HepG2 (cell line): ENCODE measurements around the gene RPLP2. TPM values are rescaled to one million over a fixed set of nuclear protein-coding genes. Genes with fewer than 3 reads are reported as not detected.

ENCODE experiments used
- FOXC1 ChIP-seq: sonication (generic); formaldehyde crosslinking; IDR thresholded peaks from 2 replicates; pipeline ENCODE4 v1.8.0; 2022; ENCODE audit warnings: mild to moderate bottlenecking, missing genetic modification reagents, borderline replicate concordance
- JUN ChIP-seq: sonication (generic); formaldehyde crosslinking; IDR thresholded peaks from 2 replicates; pipeline ENCODE4 v1.4.0; 2020; ENCODE audit warnings: mild to moderate bottlenecking, missing genetic modification reagents
- KDM4B ChIP-seq: sonication (generic); formaldehyde crosslinking; IDR thresholded peaks from 2 replicates; pipeline ENCODE4 v1.4.0; 2020; ENCODE audit warnings: missing genetic modification reagents
- KDM5A ChIP-seq: fragments of 200-600 bp; sonication (generic); IDR thresholded peaks from 2 replicates; pipeline ENCODE4 v1.7.0; 2018; ENCODE audit warnings: antibody characterized with exemption, mild to moderate bottlenecking, low read length, borderline replicate concordance
- MAZ ChIP-seq, 2 experiments: sonication (generic) in 1 of 2; formaldehyde crosslinking in 1 of 2; IDR thresholded peaks; 2 replicates each; pipeline versions ENCODE4 v1.5.0 to v1.6.1; 2012 to 2020; ENCODE audit warnings: low read depth in 2 of 2, mild to moderate bottlenecking in 2 of 2, borderline replicate concordance in 1 of 2, improper control_type of control experiment in 1 of 2, low read length in 1 of 2, missing genetic modification reagents in 1 of 2, moderate library complexity in 1 of 2
- MTF1 ChIP-seq: sonication (generic); formaldehyde crosslinking; IDR thresholded peaks from 2 replicates; pipeline ENCODE4 v1.5.0; 2020; ENCODE audit warnings: missing genetic modification reagents
- NCOA5 ChIP-seq: sonication (generic); formaldehyde crosslinking; IDR thresholded peaks from 2 replicates; pipeline ENCODE4 v1.4.0; 2020; ENCODE audit warnings: missing genetic modification reagents
- TOPORS ChIP-seq: sonication (generic); formaldehyde crosslinking; IDR thresholded peaks from 2 replicates; pipeline ENCODE4 v1.8.0; 2023; ENCODE audit warnings: mild to moderate bottlenecking, missing genetic modification reagents
- ZFP1 ChIP-seq: IDR thresholded peaks from 2 replicates; pipeline ENCODE4 v1.6.1; 2016
- ZFP82 ChIP-seq: sonication (generic); formaldehyde crosslinking; IDR thresholded peaks from 2 replicates; pipeline ENCODE4 v1.5.1; 2020; ENCODE audit warnings: mild to moderate bottlenecking, missing genetic modification reagents, borderline replicate concordance
- ZFX ChIP-seq: sonication (generic); formaldehyde crosslinking; IDR thresholded peaks from 2 replicates; pipeline ENCODE4 v1.4.0; 2020; ENCODE audit warnings: mild to moderate bottlenecking, low read depth, missing genetic modification reagents, moderate library complexity
- ZNF574 ChIP-seq: sonication (generic); formaldehyde crosslinking; IDR thresholded peaks from 2 replicates; pipeline ENCODE4 v1.4.0; 2020; ENCODE audit warnings: missing genetic modification reagents
- ZNF773 ChIP-seq: sonication (generic); formaldehyde crosslinking; IDR thresholded peaks from 2 replicates; pipeline ENCODE4 v1.4.0; 2020; ENCODE audit warnings: missing genetic modification reagents, borderline replicate concordance
- ZSCAN29 ChIP-seq: sonication (generic); formaldehyde crosslinking; conservative IDR thresholded peaks from 2 replicates; pipeline ENCODE4 v1.4.0; 2020; ENCODE audit warnings: mild to moderate bottlenecking, missing genetic modification reagents
- polyA plus RNA-seq, 8 experiments: library from polyadenylated mRNA; depleted of rRNA in 3 of 8; stranded (reverse) in 7 of 8; unstranded in 1 of 8; fragments of >200 nt; fragmentation: Illumina TruSeq in 4 of 8; extraction: Trizol in 4 of 8; gene quantifications; 2 replicates each; pipeline versions ENCODE4 v1.2.1 to v1.2.3, GENCODE V29; 2011 to 2016; ENCODE audit warnings: low read depth in 4 of 8, missing spikeins in 1 of 8, mixed read lengths in 1 of 8; ENCODE audit not compliant: insufficient read depth in 1 of 8
- total RNA-seq, 5 experiments: library from RNA; depleted of rRNA; stranded (reverse); fragments of >200 nt; fragmentation: Illumina TruSeq; extraction: Trizol; gene quantifications; 2 replicates each; pipeline ENCODE4 v1.2.3, GENCODE V29; 2016; ENCODE audit warnings: low read depth in 1 of 5
- TF ChIP-seq, protein P1 (sequence below): sonication (generic); formaldehyde crosslinking; IDR thresholded peaks from 2 replicates; pipeline ENCODE4 v1.5.0; 2020; ENCODE audit warnings: mild to moderate bottlenecking, missing genetic modification reagents
- TF ChIP-seq, protein P2 (sequence below): IDR thresholded peaks from 2 replicates; pipeline ENCODE4 v1.6.1; 2012; ENCODE audit warnings: inconsistent platforms
- TF ChIP-seq, protein P3 (sequence below): sonication (generic); formaldehyde crosslinking; IDR thresholded peaks from 2 replicates; pipeline ENCODE4 v1.4.0; 2020; ENCODE audit warnings: missing genetic modification reagents, borderline replicate concordance
- TF ChIP-seq, protein P4 (sequence below): IDR thresholded peaks from 2 replicates; pipeline ENCODE4 v1.6.1; 2018; ENCODE audit warnings: missing genetic modification reagents, mild to moderate bottlenecking, missing compliant biosample characterization

The RPLP2 gene
- total and polyA plus RNA-seq, 2 of the 13 experiments (the other 11 are each of a cell fraction or from before 2014, with no cell fraction given) = 978 to 2,106 TPM

DNA sequence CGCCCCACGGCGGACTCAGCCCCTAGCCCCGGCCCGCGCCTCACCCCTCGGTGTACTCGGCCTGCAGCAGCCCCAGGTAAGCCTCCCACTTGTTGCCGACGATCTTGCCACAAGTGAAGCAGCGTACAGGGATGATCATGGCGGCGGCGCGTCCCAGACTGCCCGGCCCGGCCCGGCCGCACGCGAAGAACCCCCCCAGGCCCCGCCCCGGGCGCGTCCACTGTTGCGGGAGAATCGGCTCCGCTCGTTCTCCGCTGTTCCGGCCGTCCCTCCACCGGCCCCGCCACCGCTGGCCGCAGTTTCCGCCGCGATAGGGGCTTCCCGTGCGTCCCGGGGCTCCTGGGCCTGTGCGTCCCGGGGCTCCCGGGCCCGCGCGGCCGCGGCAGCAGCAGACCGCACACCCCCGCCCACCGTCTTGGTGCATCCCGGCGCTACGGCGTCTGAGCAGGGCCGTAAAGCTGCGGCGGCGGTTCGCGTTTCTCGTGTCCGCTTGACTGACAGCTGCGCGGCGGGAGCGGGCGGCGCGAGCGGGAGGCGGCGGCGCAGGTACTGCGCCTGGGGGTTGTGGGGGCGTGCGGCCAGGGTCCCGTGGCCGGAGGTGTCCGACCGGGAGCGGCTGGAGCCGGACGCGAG lies 32.7 kb downstream of the RPLP2 start, which contains the start of the genes POLR2L and TSPAN4 (continued):
- TF ChIP-seq, protein P1, sequence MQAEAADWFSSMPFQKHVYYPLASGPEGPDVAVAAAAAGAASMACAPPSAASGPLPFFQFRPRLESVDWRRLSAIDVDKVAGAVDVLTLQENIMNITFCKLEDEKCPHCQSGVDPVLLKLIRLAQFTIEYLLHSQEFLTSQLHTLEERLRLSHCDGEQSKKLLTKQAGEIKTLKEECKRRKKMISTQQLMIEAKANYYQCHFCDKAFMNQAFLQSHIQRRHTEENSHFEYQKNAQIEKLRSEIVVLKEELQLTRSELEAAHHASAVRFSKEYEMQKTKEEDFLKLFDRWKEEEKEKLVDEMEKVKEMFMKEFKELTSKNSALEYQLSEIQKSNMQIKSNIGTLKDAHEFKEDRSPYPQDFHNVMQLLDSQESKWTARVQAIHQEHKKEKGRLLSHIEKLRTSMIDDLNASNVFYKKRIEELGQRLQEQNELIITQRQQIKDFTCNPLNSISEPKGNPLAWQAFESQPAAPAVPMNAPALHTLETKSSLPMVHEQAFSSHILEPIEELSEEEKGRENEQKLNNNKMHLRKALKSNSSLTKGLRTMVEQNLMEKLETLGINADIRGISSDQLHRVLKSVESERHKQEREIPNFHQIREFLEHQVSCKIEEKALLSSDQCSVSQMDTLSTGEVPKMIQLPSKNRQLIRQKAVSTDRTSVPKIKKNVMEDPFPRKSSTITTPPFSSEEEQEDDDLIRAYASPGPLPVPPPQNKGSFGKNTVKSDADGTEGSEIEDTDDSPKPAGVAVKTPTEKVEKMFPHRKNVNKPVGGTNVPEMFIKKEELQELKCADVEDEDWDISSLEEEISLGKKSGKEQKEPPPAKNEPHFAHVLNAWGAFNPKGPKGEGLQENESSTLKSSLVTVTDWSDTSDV = no peak
- TF ChIP-seq ZFP1 (CRISPR knock-in tag) (no peak), MAZ (IDR thresholded peaks at IDR 0.05; ENCODE audit: borderline replicate concordance, low read depth, low read length) (0 out of 2 replicates have a peak, but pooled peaks have one; percentile 49), MAZ (CRISPR knock-in tag; IDR thresholded peaks at IDR 0.05; ENCODE audit: low read depth) (peak; percentile 79), KDM4B (CRISPR knock-in tag) (no peak), TOPORS (CRISPR knock-in tag) (peak; percentile 87), NCOA5 (no peak), ZNF574 (peak; percentile 36; the same call in 1 of the 2 replicates), JUN (CRISPR knock-in tag) (0 out of 2 replicates have a peak, but pooled peaks have one; percentile 26), KDM5A (peak; percentile 74; the same call in 1 of the 2 replicates), FOXC1 (peak; percentile 77), ZSCAN29 (CRISPR knock-in tag) (no peak), ZFX (CRISPR knock-in tag) (peak; percentile 91), MTF1 (CRISPR knock-in tag) (no peak), ZFP82 (peak; percentile 61; the same call in 1 of the 2 replicates), ZNF773 (peak; percentile 56; the same call in 1 of the 2 replicates)
- TF ChIP-seq, protein P2, sequence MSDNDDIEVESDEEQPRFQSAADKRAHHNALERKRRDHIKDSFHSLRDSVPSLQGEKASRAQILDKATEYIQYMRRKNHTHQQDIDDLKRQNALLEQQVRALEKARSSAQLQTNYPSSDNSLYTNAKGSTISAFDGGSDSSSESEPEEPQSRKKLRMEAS = peak; percentile 97
- TF ChIP-seq, protein P3, sequence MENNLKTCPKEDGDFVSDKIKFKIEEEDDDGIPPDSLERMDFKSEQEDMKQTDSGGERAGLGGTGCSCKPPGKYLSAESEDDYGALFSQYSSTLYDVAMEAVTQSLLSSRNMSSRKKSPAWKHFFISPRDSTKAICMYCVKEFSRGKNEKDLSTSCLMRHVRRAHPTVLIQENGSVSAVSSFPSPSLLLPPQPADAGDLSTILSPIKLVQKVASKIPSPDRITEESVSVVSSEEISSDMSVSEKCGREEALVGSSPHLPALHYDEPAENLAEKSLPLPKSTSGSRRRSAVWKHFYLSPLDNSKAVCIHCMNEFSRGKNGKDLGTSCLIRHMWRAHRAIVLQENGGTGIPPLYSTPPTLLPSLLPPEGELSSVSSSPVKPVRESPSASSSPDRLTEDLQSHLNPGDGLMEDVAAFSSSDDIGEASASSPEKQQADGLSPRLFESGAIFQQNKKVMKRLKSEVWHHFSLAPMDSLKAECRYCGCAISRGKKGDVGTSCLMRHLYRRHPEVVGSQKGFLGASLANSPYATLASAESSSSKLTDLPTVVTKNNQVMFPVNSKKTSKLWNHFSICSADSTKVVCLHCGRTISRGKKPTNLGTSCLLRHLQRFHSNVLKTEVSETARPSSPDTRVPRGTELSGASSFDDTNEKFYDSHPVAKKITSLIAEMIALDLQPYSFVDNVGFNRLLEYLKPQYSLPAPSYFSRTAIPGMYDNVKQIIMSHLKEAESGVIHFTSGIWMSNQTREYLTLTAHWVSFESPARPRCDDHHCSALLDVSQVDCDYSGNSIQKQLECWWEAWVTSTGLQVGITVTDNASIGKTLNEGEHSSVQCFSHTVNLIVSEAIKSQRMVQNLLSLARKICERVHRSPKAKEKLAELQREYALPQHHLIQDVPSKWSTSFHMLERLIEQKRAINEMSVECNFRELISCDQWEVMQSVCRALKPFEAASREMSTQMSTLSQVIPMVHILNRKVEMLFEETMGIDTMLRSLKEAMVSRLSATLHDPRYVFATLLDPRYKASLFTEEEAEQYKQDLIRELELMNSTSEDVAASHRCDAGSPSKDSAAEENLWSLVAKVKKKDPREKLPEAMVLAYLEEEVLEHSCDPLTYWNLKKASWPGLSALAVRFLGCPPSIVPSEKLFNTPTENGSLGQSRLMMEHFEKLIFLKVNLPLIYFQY (CRISPR knock-in tag) = peak; percentile 76
- TF ChIP-seq, protein P4, sequence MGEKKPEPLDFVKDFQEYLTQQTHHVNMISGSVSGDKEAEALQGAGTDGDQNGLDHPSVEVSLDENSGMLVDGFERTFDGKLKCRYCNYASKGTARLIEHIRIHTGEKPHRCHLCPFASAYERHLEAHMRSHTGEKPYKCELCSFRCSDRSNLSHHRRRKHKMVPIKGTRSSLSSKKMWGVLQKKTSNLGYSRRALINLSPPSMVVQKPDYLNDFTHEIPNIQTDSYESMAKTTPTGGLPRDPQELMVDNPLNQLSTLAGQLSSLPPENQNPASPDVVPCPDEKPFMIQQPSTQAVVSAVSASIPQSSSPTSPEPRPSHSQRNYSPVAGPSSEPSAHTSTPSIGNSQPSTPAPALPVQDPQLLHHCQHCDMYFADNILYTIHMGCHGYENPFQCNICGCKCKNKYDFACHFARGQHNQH (CRISPR knock-in tag) = peak; percentile 54; the same call in 1 of the 2 replicates
